ENCODE data around the gene PDSS1. TPM values are rescaled to one million over a fixed set of nuclear protein-coding genes. Genes with fewer than 3 reads are reported as not detected.

Gene PDSS1
- total RNA-seq, 2 experiments from 2014 or later, result 3.8 to 4.5 TPM

DNA sequence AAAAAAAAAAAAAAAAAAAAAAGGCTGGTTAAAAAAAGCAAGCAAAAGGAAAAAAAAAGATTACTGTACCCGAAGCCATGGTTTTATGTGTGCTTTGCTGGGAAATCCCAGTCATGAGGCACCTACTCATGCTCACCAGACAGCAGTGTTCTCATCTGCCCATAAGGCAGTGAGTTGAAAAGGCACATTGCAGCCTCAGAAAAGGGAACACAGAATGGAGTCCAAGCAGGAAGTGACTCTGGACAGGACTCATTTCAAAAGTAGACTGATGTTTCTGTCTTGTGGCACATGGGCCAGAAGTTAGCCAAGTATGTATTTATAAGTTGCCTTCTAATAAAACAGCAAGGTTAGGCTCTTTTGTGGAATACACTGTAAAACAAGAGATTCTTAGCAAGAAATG lies 40.2 kb downstream of the PDSS1 start:
- H3K36me3 Mint-ChIP-seq (ENCODE audit: low read depth), result peaks cover 69% of the 10 kb centered on the region

DNA sequence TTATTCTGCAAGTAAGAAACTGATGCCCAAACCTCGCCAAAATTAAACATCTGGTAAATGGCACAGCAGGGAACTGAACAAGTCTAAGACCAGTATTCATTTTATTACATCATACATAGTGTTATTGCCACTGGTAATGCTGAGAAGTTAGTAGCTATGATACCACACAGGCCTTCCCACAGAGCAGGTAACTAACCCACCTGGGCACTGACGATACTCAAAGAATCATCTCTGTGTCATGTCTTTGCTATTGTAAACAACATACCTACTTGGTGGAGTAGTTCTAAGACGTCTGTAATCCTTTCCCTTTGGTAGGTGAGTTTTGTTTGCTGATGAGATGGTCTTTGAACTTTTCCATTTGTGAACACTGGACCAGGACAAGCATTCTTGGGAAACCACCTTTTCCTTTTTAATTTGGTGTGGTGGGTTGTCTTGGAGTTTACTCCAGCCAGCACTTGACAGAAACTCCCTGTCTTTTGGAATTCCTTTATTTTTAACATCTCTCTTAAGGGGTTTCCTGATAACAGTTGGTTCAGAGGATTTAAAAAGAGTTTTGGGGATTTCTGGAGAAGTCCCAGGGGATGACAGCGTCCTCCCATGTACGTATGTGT lies 40.9 kb downstream of the PDSS1 start:
- peak overlapping the region; percentile 88 for H3K27ac Mint-ChIP-seq
- peak; percentile 53 for ATAC-seq (ENCODE audit: poor library complexity)
- H3K27me3 Mint-ChIP-seq, result no peaks in the 10 kb centered on the region
- Histone ChIP-seq H3K9me3 (ENCODE audit: control insufficient read depth in 1 of 2, insufficient read depth in 1 of 2, low read length in 2 of 2) (no peaks in the 10 kb centered on the region), H3K4me1 (ENCODE audit: insufficient read depth, low read length) (peaks cover 3% of the 10 kb centered on the region), H3K36me3 (ENCODE audit: insufficient read depth, low read length) (peaks cover 33% of the 10 kb centered on the region), H3K27me3 (ENCODE audit: control insufficient read depth in 1 of 2, insufficient read depth in 2 of 2, low read length in 2 of 2) (no peaks in the 10 kb centered on the region), H3K4me3 (ENCODE audit: low read length) (no peak overlapping the region), H3K27ac (ENCODE audit: low read depth in 1 of 2, low read length in 2 of 2) (no peak overlapping the region)
- ChIA-PET POLR2A (no interaction called here), CTCF (no interaction called here)
- no peak for DNase-seq
- peaks cover 39% of the 10 kb centered on the region for H3K4me1 Mint-ChIP-seq (ENCODE audit: low read depth)
- TF ChIP-seq CTCF (IDR thresholded peaks at IDR 0.05), result no peak
- peaks cover 73% of the 10 kb centered on the region for H3K36me3 Mint-ChIP-seq (ENCODE audit: low read depth)
- intact Hi-C loops (cut with DNase I, micrococcal nuclease), result no loop called here
- peak overlapping the region; percentile 20 for H3K4me3 Mint-ChIP-seq
- H3K9me3 Mint-ChIP-seq, result no peaks in the 10 kb centered on the region

More for the DNA sequence above, 40.2 kb downstream of the PDSS1 start:
- TF ChIP-seq CTCF (IDR thresholded peaks at IDR 0.05), result no peak
- H3K9me3 ChIP-seq (ENCODE audit: control insufficient read depth in 1 of 2, insufficient read depth in 1 of 2, low read length in 2 of 2), result no peaks in the 10 kb centered on the region
- ChIA-PET POLR2A (no interaction called here), CTCF (no interaction called here)
- peaks cover 39% of the 10 kb centered on the region for H3K4me1 Mint-ChIP-seq (ENCODE audit: low read depth)
- no peaks in the 10 kb centered on the region for H3K27me3 ChIP-seq (ENCODE audit: control insufficient read depth in 1 of 2, insufficient read depth in 2 of 2, low read length in 2 of 2)
- no peaks in the 10 kb centered on the region for H3K27me3 Mint-ChIP-seq
- H3K4me3 ChIP-seq (ENCODE audit: low read length), result no peak overlapping the region
- peak; percentile 60 for ATAC-seq (ENCODE audit: poor library complexity)
- no peak overlapping the region for H3K4me3 Mint-ChIP-seq
- no peak overlapping the region for H3K27ac ChIP-seq (ENCODE audit: low read depth in 1 of 2, low read length in 2 of 2)
- peak overlapping the region; percentile 88 for H3K27ac Mint-ChIP-seq
- DNase-seq, result peak in 3 of 14 experiments; percentile 35 to 81 (median 70)
- H3K4me1 ChIP-seq (ENCODE audit: insufficient read depth, low read length), result peaks cover 3% of the 10 kb centered on the region
- H3K9me3 Mint-ChIP-seq, result no peaks in the 10 kb centered on the region
- H3K36me3 ChIP-seq (ENCODE audit: insufficient read depth, low read length), result peaks cover 26% of the 10 kb centered on the region
- intact Hi-C loops (cut with DNase I, micrococcal nuclease), result no loop called here

GRCh38 chr10:26739071-26739631 lies 41.6 kb downstream of the PDSS1 start:
- TF ChIP-seq CTCF (IDR thresholded peaks at IDR 0.05), result no peak
- Histone ChIP-seq H3K27me3 (ENCODE audit: control insufficient read depth in 1 of 2, insufficient read depth in 2 of 2, low read length in 2 of 2) (no peaks in the 10 kb centered on the region), H3K36me3 (ENCODE audit: insufficient read depth, low read length) (peaks cover 38% of the 10 kb centered on the region), H3K4me1 (ENCODE audit: insufficient read depth, low read length) (peaks cover 3% of the 10 kb centered on the region), H3K27ac (ENCODE audit: low read depth in 1 of 2, low read length in 2 of 2) (peak overlapping the region in 1 of 2 donors; percentile 9), H3K9me3 (ENCODE audit: control insufficient read depth in 1 of 2, insufficient read depth in 1 of 2, low read length in 2 of 2) (no peaks in the 10 kb centered on the region), H3K4me3 (ENCODE audit: low read length) (no peak overlapping the region)
- DNase-seq, result peak in 1 of 14 experiments; percentile 31
- CTCF ChIA-PET, result no interaction called here
- H3K4me3 Mint-ChIP-seq, result no peak overlapping the region
- peaks cover 78% of the 10 kb centered on the region for H3K36me3 Mint-ChIP-seq (ENCODE audit: low read depth)
- peak overlapping the region; percentile 88 for H3K27ac Mint-ChIP-seq
- H3K4me1 Mint-ChIP-seq (ENCODE audit: low read depth), result peaks cover 39% of the 10 kb centered on the region
- no peaks in the 10 kb centered on the region for H3K27me3 Mint-ChIP-seq
- intact Hi-C loops (cut with DNase I, micrococcal nuclease), result no loop called here
- peak; percentile 32 for ATAC-seq (ENCODE audit: poor library complexity)
- POLR2A ChIA-PET, result no interaction called here
- H3K9me3 Mint-ChIP-seq, result no peaks in the 10 kb centered on the region
